ENCODE data around the gene TIGIT.

The TIGIT gene

DNA sequence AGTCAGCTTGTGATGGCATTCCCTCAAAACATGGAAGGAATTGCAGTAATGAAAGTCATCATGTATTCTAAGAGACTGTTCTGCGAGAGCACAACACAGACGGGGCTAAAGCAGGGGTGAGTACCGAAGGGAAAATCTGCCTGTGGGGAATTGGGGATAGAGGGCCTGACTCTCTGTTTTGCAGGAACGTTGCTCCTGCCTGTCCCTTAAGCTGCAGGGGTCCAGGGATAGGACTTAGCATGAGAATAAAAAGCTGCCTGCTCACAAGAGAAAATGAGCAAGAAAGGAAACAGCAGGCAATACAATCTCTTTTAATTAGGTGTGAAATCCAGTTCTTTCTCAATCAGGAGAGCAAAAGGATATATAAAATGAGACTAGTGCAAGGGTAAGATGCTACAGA is 62.2 kb downstream of the TIGIT start:
- TF ChIP-seq TAF1 (IDR thresholded peaks at IDR 0.05; ENCODE audit: borderline replicate concordance, low read depth, low read length): no peak
- TF ChIP-seq POLR2AphosphoS5 (IDR thresholded peaks at IDR 0.05; ENCODE audit: low read depth, low read length): no peak
- TF ChIP-seq POLR2A (IDR thresholded peaks at IDR 0.05; ENCODE audit: low read depth, low read length): no peak
- DNase-seq (ENCODE audit: insufficient read length) (no peak), FAIRE-seq (no peak)

DNA sequence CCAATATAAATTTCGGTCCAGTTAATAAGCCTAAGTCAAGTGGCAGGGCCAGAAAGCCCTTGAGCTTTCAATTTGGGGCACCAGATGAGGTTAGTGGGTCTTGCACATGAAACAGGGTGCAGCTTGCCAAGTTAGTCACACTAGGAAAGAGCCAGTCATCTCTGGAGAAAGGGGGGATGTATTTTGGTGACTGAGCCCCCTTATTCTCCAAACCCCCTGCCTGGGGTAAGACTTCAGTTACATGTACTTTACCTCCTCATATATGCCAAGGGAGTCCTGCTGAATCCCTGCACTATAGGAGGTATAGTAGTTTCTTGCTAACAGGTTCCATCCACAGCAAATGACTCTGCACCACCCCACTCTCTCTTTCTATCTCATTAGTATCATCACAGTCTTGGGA is 62.7 kb downstream of the TIGIT start:
- no peak for FAIRE-seq
- TF ChIP-seq POLR2A (IDR thresholded peaks at IDR 0.05; ENCODE audit: low read depth, low read length): no peak
- no peak for TF ChIP-seq POLR2AphosphoS5 (IDR thresholded peaks at IDR 0.05; ENCODE audit: low read depth, low read length)
- TF ChIP-seq TAF1 (IDR thresholded peaks at IDR 0.05; ENCODE audit: borderline replicate concordance, low read depth, low read length): no peak
- DNase-seq (ENCODE audit: insufficient read length): no peak
